ENCODE measurements around the gene ADK. TPM values are rescaled to one million over a fixed set of nuclear protein-coding genes. Genes with fewer than 3 reads are reported as not detected.

The ADK gene
- total and polyA plus RNA-seq, 2 donors (not counting 3 experiments of a cell fraction or from before 2014, with no cell fraction given): 11.7 to 46.5 TPM

GRCh38 chr10:74589851-74590250, 438.8 kb downstream of the ADK start:
- H3K9me3 ChIP-seq (replicated peaks; ENCODE audit: control insufficient read depth, insufficient read depth, low read length): no peaks in the 10 kb centered on the region
- peak overlapping the region; percentile 71 for H3K27ac ChIP-seq (ENCODE audit: insufficient read depth, low read depth, low read length)
- H3K4me1 ChIP-seq (ENCODE audit: control insufficient read depth, extremely low read depth, insufficient read depth, low read length): peaks cover 16% of the 10 kb centered on the region
- no peak overlapping the region for H2AFZ ChIP-seq (ENCODE audit: low read depth, low read length)
- no peaks in the 10 kb centered on the region for H4K20me1 ChIP-seq (replicated peaks; ENCODE audit: control insufficient read depth, extremely low read depth, insufficient read depth, low read length)
- H3K9me1 ChIP-seq (replicated peaks; ENCODE audit: control insufficient read depth, extremely low read depth, insufficient read depth, low read length): no peaks in the 10 kb centered on the region
- dilution Hi-C loops (cut with MboI; ENCODE audit: extremely low pct_ligation_motif_present, low sequenced_read_pairs) (no loop called here), intact Hi-C loops (cut with micrococcal nuclease) (loop anchor here (1.0 to 5.0 kb wide), 3 partner anchors 89 to 323 kb away; partner anchors contain the start of gene KAT6B)
- BruUV-seq (replicated peaks): no TSS peak
- H3K4me3 ChIP-seq (replicated peaks in 1 of 3; ENCODE audit: insufficient read depth in 1 of 3, low read depth in 1 of 3, low read length in 3 of 3): no peak overlapping the region
- DNase-seq (ENCODE audit: low read depth, low spot score) (peak; percentile 34), FAIRE-seq (no peak)
- CTCF ChIA-PET: interaction anchor here (0.8 to 1.3 kb wide), 4 partner anchors 9 to 346 kb away, joined by 3 read pairs; no protein-coding TSS in a partner anchor
- H3K79me2 ChIP-seq (ENCODE audit: control insufficient read depth, insufficient read depth, low read length): no peaks in the 10 kb centered on the region
- peak overlapping the region; percentile 52 for H3K4me2 ChIP-seq (ENCODE audit: insufficient read depth, low read length)
- TF ChIP-seq, protein P1, sequence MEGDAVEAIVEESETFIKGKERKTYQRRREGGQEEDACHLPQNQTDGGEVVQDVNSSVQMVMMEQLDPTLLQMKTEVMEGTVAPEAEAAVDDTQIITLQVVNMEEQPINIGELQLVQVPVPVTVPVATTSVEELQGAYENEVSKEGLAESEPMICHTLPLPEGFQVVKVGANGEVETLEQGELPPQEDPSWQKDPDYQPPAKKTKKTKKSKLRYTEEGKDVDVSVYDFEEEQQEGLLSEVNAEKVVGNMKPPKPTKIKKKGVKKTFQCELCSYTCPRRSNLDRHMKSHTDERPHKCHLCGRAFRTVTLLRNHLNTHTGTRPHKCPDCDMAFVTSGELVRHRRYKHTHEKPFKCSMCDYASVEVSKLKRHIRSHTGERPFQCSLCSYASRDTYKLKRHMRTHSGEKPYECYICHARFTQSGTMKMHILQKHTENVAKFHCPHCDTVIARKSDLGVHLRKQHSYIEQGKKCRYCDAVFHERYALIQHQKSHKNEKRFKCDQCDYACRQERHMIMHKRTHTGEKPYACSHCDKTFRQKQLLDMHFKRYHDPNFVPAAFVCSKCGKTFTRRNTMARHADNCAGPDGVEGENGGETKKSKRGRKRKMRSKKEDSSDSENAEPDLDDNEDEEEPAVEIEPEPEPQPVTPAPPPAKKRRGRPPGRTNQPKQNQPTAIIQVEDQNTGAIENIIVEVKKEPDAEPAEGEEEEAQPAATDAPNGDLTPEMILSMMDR (IDR thresholded peaks at IDR 0.05; ENCODE audit: extremely low read depth in 1 of 2, insufficient read depth in 1 of 2, low read depth in 1 of 2, low read length in 2 of 2): no peak
- POLR2A ChIA-PET: no interaction called here
- H3K27me3 ChIP-seq (ENCODE audit: control insufficient read depth in 2 of 2, insufficient read depth in 2 of 2, low read length in 2 of 2): no peaks in the 10 kb centered on the region
- peak overlapping the region; percentile 64 for H3K9ac ChIP-seq (replicated peaks; ENCODE audit: extremely low read depth, insufficient read depth, low read length)
- no peaks in the 10 kb centered on the region for H3K36me3 ChIP-seq (ENCODE audit: control insufficient read depth in 2 of 2, extremely low read depth in 1 of 2, insufficient read depth in 2 of 2, low read length in 2 of 2)

GRCh38 chr10:74593470-74593869, 442.4 kb downstream of the ADK start:
- Histone ChIP-seq H3K36me3 (ENCODE audit: control insufficient read depth in 2 of 2, extremely low read depth in 1 of 2, insufficient read depth in 2 of 2, low read length in 2 of 2) (no peaks in the 10 kb centered on the region), H2AFZ (ENCODE audit: low read depth, low read length) (no peak overlapping the region), H3K4me1 (ENCODE audit: control insufficient read depth, extremely low read depth, insufficient read depth, low read length) (peaks cover 13% of the 10 kb centered on the region), H3K79me2 (ENCODE audit: control insufficient read depth, insufficient read depth, low read length) (no peaks in the 10 kb centered on the region), H3K9ac (replicated peaks; ENCODE audit: extremely low read depth, insufficient read depth, low read length) (no peak overlapping the region), H3K9me1 (replicated peaks; ENCODE audit: control insufficient read depth, extremely low read depth, insufficient read depth, low read length) (no peaks in the 10 kb centered on the region), H3K4me3 (replicated peaks in 1 of 3; ENCODE audit: insufficient read depth in 1 of 3, low read depth in 1 of 3, low read length in 3 of 3) (no peak overlapping the region), H3K4me2 (ENCODE audit: insufficient read depth, low read length) (no peak overlapping the region), H3K27ac (ENCODE audit: insufficient read depth, low read depth, low read length) (no peak overlapping the region), H4K20me1 (replicated peaks; ENCODE audit: control insufficient read depth, extremely low read depth, insufficient read depth, low read length) (no peaks in the 10 kb centered on the region), H3K9me3 (replicated peaks; ENCODE audit: control insufficient read depth, insufficient read depth, low read length) (no peaks in the 10 kb centered on the region), H3K27me3 (ENCODE audit: control insufficient read depth in 2 of 2, insufficient read depth in 2 of 2, low read length in 2 of 2) (no peaks in the 10 kb centered on the region)
- intact Hi-C loops (cut with micrococcal nuclease) (no loop called here), dilution Hi-C loops (cut with MboI; ENCODE audit: extremely low pct_ligation_motif_present, low sequenced_read_pairs) (no loop called here)
- ChIA-PET POLR2A (no interaction called here), CTCF (no interaction called here)
- FAIRE-seq (no peak), DNase-seq (ENCODE audit: low read depth, low spot score) (no peak)
- no TSS peak for BruUV-seq (replicated peaks)
- no peak for TF ChIP-seq FOS (IDR thresholded peaks at IDR 0.05; ENCODE audit: borderline replicate concordance, insufficient read depth, low read length)
- no peak for TF ChIP-seq POLR2AphosphoS5 (IDR thresholded peaks at IDR 0.05; ENCODE audit: insufficient read depth, low read depth, low read length)
- no peak for TF ChIP-seq EZH2 (IDR thresholded peaks at IDR 0.05; ENCODE audit: borderline replicate concordance, low read depth, low read length, severe bottlenecking)
- no peak for TF ChIP-seq MYC (IDR thresholded peaks at IDR 0.05; ENCODE audit: low read depth, low read length)
- no peak for TF ChIP-seq POLR2A (IDR thresholded peaks at IDR 0.05; ENCODE audit: low read depth, low read length)
- TF ChIP-seq, protein P1 (IDR thresholded peaks at IDR 0.05; ENCODE audit: extremely low read depth in 1 of 2, insufficient read depth in 1 of 2, low read depth in 1 of 2, low read length in 2 of 2): no peak

All from endothelial cell of umbilical vein (primary cell).